Inferior parietal cortex (tissue), 1 donor: Measurements from ENCODE around the gene ACTL6B.

Experiments used
- DNase-seq: peaks from one replicate; pipeline ENCODE4 v3.0.0-alpha.2; 2016; ENCODE audit errors: extremely low spot score

Gene ACTL6B

DNA sequence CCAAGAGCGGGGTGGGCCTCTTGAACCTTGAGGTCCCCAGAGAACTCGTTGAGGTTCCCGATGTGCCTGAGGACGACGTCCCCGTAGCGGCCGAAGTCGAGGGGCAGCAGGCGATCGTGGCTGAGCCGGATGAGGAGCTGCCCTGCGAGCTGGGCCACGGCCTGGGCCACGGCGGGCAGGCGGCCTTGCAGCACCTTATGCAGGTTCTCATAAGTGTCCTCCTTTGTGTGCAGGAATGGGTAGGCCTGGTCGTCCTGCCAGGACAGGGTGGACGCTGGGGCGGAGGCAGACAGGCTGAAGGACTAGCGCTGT, 29.1 kb downstream of the ACTL6B start:
- DNase-seq: no peak

GRCh38 chr7:100626530-100627237, 29.6 kb downstream of the ACTL6B start:
- no peak for DNase-seq

GRCh38 chr7:100626055-100626454, 30.2 kb downstream of the ACTL6B start:
- DNase-seq: no peak

DNA sequence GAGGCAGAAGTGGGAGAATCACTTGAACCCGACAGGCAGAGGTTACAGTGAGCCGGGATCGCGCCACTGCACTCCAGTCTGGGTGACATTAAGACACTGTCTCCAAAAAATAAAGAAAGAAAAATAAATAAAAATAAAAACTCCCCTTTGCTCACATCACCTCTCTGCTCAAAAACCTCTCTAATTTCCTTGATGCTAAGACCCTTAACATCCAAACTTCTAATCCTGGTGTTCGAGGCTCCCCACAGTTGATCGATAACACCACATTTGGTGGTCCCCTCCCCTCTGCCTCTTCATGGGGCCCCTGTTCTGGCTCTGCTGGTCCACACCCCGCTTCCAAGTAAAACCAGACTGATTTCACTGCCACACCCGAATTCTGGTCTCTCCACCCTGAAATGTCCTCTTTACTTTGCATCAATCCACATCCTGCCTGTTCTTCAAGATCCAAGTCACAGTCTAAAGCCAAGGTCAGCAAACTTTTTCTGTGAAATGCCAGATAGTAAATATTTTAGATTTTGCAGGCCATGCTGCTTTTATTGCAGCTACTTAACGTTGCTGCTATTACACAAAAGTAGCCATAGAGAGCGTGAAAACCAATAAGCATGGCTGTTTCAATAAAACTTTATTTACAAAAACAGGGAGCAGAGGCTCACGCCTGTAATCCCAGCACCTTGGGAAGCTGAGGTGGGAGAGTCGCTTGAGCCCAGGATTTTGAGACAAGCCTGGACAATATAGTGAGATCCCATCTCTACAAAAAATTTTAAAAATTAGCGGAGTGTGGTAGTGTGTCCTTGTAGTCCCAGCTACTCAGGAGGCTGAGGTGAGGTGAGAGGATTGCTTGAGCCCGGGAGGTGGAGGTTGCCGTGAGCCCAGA, 32.1 kb downstream of the ACTL6B start:
- DNase-seq: no peak

- no peak for DNase-seq
Measured at GRCh38 chr7:100621554-100621953, 34.7 kb downstream of the ACTL6B start.

GRCh38 chr7:100620804-100621203, 35.4 kb downstream of the ACTL6B start:
- no peak for DNase-seq

DNA sequence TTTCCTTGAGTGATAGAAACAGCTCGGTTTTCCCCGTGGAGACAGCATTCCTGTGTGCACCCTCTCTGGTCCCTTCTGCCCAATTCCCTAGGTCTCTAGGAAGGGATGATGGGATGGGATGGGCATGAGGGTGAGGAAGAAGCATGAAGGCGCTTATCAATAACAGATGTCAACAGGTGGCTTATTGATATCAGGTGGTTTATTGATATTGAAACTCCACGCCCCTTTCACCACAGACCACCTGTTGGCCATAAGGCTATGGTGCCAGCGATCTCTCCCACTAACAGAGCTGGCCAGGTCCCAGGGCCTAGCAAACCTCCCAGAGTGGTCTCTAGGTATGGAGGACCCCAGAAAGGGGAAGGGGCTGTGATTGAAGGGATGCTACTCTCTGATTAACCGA, 36.0 kb downstream of the ACTL6B start:
- DNase-seq: no peak

GRCh38 chr7:100614308-100614861, 41.9 kb downstream of the ACTL6B start:
- no peak for DNase-seq

- no peak for DNase-seq
Measured at GRCh38 chr7:100613412-100614175, 42.7 kb downstream of the ACTL6B start.

- DNase-seq: no peak
Measured at GRCh38 chr7:100612730-100613390, 43.4 kb downstream of the ACTL6B start.

DNA sequence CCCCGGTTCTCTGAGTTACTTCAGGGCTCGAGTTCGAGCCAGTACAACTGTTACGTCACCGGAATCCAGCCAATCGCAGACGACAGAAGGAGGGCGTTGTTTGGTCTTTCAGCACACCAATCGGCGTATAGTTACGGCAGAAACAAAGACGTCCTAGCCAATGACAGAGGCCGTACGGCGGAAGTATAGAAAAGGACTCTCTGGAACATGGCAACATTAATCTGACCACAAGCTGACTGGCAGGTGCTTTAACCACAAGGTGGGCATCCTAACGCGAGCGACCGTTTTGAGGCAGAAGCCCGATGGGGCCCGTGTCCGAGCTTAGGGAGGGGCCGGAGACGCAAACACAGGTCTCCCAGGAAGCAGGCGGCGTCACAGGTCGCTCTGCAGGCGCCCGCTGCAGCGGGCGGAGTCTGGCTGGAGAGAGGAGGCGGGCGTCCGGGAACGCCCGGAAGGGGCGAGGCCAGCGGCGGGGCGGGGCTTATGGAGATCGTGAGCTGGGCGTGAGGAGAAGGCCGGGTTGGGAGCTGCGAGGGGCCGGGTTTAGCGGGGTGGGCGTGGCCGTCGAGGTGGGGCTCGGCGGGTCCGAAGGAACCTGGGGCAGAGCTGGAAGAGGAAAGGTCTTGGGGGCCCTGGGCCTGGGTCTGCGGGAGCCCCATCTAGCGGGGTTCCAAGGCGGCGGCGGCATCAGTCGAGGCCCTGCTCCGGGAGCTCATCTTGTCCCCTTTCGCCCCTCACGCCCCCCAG, 44.1 kb downstream of the ACTL6B start, which contains the start of gene MOSPD3:
MOSPD3 (plus strand) TSS at position 558 of the 747 bp plus-strand sequence. CDS start 252 bp downstream, outside the sequence.
- DNase-seq: peak; percentile 100

- DNase-seq: no peak
Measured at GRCh38 chr7:100609958-100610357, 46.3 kb downstream of the ACTL6B start.

DNA sequence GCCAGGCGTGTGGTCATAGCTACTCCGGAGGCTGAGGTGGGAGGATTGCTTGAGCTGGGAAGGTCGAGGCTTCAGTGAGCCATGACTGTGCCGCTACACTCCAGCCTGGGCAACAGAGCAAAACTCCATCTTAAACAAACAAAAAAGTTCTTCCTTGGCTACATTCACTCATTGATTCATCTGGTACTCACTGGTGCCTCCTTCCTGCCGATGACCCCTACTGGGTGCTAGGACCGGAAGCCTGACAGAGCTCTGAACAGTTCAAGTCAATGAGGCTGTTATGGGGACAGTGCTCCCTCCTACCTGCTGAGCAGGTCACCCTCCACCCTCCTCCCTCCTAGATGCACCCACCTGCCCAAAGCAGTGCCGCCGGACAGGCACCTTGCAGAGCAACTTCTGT, 49.1 kb downstream of the ACTL6B start:
- no peak for DNase-seq

DNA sequence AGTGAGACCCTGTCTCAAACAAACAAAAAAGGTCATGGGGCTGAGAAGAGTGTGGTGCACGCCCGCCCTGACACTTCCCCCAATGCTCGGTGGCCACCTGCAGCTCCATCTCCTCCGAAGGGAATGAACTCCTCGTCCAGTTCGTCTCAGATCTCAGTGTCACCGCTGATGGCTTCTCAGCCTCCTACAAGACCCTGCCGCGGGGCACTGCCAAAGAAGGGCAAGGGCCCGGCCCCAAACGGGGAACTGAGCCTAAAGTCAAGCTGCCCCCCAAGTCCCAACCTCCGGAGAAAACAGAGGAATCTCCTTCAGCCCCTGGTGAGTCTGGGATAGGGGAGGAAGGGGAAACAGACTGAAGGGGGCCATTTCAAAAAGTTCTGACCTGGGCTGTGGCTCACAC, 49.9 kb downstream of the ACTL6B start:
- no peak for DNase-seq

DNA sequence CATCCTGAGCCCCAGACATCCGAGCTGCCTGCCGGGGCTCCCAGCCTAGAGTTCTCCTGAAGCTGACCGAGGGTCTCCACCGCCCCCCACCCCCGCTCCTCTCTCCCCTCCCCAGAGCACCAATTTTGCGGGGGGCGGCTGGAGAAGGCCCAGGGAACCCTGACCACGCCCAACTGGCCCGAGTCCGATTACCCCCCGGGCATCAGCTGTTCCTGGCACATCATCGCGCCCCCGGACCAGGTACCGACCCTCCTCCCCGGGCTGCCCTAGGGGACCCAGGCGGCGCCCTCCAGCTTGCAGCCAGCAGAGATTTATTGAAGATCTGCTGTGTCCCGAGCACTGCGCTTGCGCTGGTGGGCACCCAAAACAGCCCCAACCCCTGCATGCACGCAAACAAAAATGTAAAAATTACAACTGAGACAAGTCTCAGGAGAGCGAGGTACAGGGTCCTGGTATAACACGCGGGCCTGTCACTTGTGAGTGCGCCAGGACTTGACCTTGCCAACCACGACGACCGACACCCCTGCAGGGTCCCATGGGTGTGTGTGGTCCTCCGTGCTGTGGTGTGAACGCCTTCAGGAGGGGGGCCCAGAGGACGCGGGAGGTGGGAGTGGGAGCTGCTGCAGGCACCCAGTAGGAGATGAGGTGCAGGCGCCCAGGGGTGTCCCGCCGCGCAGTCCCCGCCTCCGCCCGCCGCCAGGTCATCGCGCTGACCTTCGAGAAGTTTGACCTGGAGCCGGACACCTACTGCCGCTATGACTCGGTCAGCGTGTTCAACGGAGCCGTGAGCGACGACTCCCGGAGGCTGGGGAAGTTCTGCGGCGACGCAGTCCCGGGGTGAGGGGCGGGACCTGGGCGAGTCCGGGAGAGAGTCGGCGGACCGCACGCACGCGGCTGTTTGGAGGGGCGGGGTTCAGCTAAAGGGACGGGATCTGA, 51.0 kb downstream of the ACTL6B start:
- no peak for DNase-seq

DNA sequence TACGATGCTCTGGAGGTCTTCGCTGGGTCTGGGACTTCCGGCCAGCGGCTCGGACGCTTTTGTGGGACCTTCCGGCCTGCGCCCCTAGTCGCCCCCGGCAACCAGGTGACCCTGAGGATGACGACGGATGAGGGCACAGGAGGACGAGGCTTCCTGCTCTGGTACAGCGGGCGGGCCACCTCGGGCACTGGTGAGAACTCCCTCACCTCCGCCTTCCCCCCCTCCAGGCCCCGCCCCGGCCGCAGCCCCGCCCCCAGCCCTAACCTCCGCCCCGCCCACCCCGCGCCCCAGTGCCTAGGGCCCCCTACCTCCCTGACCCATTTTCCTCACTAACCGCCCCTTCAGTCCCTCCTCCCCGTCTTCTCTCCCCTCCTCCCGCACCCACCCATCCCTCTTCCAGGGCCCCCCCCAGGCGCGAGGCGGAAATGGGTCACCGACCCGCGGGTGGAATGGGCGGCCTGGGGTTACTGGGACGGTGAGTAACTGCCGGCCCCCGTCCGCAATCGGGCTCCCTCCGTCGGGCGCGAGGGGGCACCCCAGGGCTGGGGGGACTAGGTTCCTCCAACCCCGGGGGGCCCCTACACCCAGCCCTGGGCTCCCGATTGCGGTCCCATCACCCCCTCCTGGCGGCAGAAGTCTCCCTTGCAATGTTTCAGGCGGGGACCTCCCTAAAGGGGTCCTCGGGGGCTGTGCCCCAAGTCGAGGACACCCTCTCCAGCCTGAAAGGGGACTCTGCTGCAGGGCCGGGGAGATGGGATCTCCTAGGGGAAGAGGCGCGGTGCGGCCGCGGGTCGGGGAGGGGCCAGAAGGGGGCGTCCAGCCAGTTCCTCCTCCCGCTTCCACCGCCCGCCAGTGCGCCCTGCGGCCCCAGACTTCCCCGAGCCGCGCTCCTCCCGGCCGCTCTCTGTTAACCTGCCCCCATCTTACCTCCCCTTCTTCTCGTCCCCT, 51.9 kb downstream of the ACTL6B start:
- DNase-seq: no peak

GRCh38 chr7:100603726-100604027, 52.6 kb downstream of the ACTL6B start:
- no peak for DNase-seq

DNA sequence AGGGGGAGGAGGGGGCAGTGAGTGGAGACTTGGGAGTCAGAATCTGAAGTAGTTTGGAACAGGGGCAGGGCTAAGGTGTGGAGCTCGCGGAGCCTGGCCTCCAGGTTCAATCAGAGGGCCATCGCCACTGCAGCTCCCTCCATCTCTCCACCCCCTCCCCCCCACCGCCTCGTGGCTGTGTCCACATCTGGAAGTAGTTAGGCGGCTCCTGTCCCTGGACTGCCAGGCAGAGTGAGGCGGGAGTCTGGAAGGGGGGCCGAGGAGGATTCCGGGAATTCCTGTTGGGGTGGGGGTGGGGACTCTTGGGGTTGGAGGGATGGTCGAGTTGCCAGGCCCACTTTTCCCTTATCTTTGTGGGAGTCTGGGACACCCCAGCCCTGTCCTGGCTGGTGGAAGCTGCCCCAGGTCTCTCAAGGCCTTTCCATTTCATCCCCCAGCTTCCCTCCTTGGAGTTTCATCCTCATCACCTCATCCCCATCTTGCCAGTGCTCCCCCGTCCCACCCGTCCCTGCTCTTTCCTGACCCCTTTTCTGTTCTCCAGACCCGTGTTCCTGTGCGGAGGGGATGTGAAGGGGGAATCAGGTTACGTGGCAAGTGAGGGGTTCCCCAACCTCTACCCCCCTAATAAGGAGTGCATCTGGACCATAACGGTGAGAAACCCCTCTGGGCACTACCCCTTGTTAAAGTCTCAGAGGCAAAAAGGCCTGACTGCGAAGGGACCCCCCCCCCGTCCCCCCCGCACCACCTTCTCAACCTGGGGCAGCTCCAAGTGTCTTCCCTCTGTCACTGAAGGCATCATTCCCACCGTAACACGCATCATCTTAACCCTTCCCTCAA, 53.1 kb downstream of the ACTL6B start:
- no peak for DNase-seq
